A549 (cell line): ENCODE results near the gene ARHGDIA.

Source experiments
- CTCF ChIP-seq: fragments of >200 bp; sonication (Bioruptor Twin); formaldehyde crosslinking; IDR thresholded peaks from 3 replicates; pipeline ENCODE4 v1.5.1; 2016
- KDM1A ChIP-seq: fragments of 200-600 bp; sonication (generic); IDR thresholded peaks from 2 replicates; pipeline ENCODE4 v1.6.1; 2016; ENCODE audit warnings: low read depth, mild to moderate bottlenecking
- KDM5A ChIP-seq: fragments of 200-600 bp; sonication (generic); IDR thresholded peaks from 2 replicates; pipeline ENCODE4 v1.6.1; 2016; ENCODE audit warnings: antibody characterized with exemption, mild to moderate bottlenecking
- RAD21 ChIP-seq, 2 experiments: fragments of >200 bp in 1 of 2; sonication (Bioruptor Twin) in 1 of 2; formaldehyde crosslinking in 1 of 2; IDR thresholded peaks in 1 of 2; conservative IDR thresholded peaks in 1 of 2; 2 replicates in 1 of 2; 3 replicates in 1 of 2; pipeline ENCODE4 v1.6.1; 2012 to 2018; ENCODE audit warnings: inconsistent platforms in 1 of 2

GRCh38 chr17:81821147-81821546 lies 50.0 kb downstream of the ARHGDIA start:
- TF ChIP-seq CTCF, result no peak
- no peak for TF ChIP-seq KDM1A
- TF ChIP-seq KDM5A, result no peak
- TF ChIP-seq RAD21 (conservative IDR thresholded peaks at IDR 0.05 in 1 of 2, IDR thresholded peaks at IDR 0.05 in 1 of 2), result no peak
